Posterior vena cava (tissue), 2 donors: Measurements from ENCODE around the gene CCDC43. TPM values are rescaled to one million over a fixed set of nuclear protein-coding genes. Genes with fewer than 3 reads are reported as not detected.
A peak's percentile ranks its signal among the peaks of the same experiment; 100 is the strongest.

ENCODE experiments used
- DNase-seq: peaks from one replicate; pipeline ENCODE4 v3.0.0-alpha.2; 2020; ENCODE audit warnings: low spot score
- intact Hi-C, 2 donors: fragments of 100-400 bp; cut with DNase I; formaldehyde crosslinking; loops; one replicate each; pipeline versions ENCODE4 v1.14.1 to v1.14.2; 2022 to 2023
- total RNA-seq, 2 donors: library from RNA; stranded (reverse); fragmentation: NEBNext Ultra II Directional; extraction: Animal tissue kit (Norgen Biotek cat#: 25700); gene quantifications; one replicate each; pipeline ENCODE4 v1.2.1, GENCODE V29; 2021
- donor health status: DM: yes; HTN: yes; CAD: no.
- donor health status: DM: yes; HTN: yes; CAD: no.

Gene CCDC43
- total RNA-seq, 2 donors from 2014 or later, result 16.5 to 17.4 TPM

- no peak for DNase-seq
- intact Hi-C loops, result no loop called here
Measured at GRCh38 chr17:44630703-44631102, 58.9 kb downstream of the CCDC43 start.

- DNase-seq, result no peak
- intact Hi-C loops, result no loop called here
Measured at GRCh38 chr17:44629314-44629713, 60.3 kb downstream of the CCDC43 start.

GRCh38 chr17:44628243-44629188 is 61.1 kb downstream of the CCDC43 start:
- peak; percentile 84 for DNase-seq

GRCh38 chr17:44627513-44628242 is 61.9 kb downstream of the CCDC43 start:
- intact Hi-C loops, result no loop called here

More at GRCh38 chr17:44628243-44629188, 61.1 kb downstream of the CCDC43 start:
- intact Hi-C loops, result no loop called here

More at GRCh38 chr17:44627513-44628242, 61.9 kb downstream of the CCDC43 start:
- DNase-seq, result no peak

Other genes starting within 250 kb of the CCDC43 start
- 10 to 100 TPM; 28.5 to 36.4 TPM for gene GPATCH8, start 186.4 kb downstream of the CCDC43 start, total RNA-seq
- gene FZD2, start 132.3 kb downstream of the CCDC43 start, total RNA-seq, result 10 to 100 TPM; 10.4 to 12.6 TPM
- gene MEIOC, start 33.3 kb downstream of the CCDC43 start, total RNA-seq, result under 1 TPM in 1 of 2 donors, not detected in 1; 0.10 TPM
- 1 to 10 TPM; 4.2 to 4.3 TPM for gene DBF4B, start 18.9 kb upstream of the CCDC43 start, total RNA-seq
- gene ADAM11, start 69.2 kb upstream of the CCDC43 start, total RNA-seq, result under 1 TPM; 0.29 to 0.42 TPM
- 10 to 100 TPM; 30.4 to 80.8 TPM for gene GJC1, start 140.5 kb upstream of the CCDC43 start, total RNA-seq
- 1 to 10 TPM; 1.8 to 1.9 TPM for gene HIGD1B, start 158.1 kb upstream of the CCDC43 start, total RNA-seq
- gene EFTUD2, start 209.7 kb upstream of the CCDC43 start, total RNA-seq, result 10 to 100 TPM; 65.2 to 71.9 TPM
- gene GFAP, start 225.7 kb upstream of the CCDC43 start, total RNA-seq, result 1 to 10 TPM in 1 of 2 donors, under 1 TPM in 1; 0.51 to 1.7 TPM